KG1 (cell line): ENCODE results near the gene TCF7L1.
"Not testable (repeated sequence)": the region's sequence is repeated elsewhere in the genome, so short reads cannot be mapped to it uniquely, and the experiment has no call there.

Experiments used
- DNase-seq: peaks from one replicate; lab custom pipeline; 2025; lab: John Stamatoyannopoulos, UW

The TCF7L1 gene

DNA sequence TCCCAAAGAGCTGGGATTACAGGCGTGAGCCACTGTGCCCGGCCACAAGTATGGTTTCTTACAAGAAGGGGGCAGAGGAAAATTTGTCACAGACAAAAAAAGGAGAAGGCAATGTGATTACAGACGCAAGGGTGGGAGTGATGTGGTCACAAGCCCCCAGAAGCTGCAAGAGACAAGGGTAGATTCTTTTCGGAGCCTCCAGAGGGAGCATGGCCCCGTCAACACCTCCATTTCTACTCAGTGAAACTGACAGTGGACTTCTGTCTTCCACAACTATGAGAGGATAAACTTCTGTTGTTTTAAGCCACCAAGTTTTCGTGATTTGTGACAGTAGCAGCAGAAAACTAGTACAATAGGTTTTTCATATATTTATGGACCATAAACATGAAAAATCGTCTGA is 2.1 kb upstream of the TCF7L1 start:
- no peak for DNase-seq

- no peak for DNase-seq
Measured at GRCh38 chr2:85132397-85132796, 795 bp upstream of the TCF7L1 start.

GRCh38 chr2:85133751-85134254 is 611 bp downstream of the TCF7L1 start:
- no peak for DNase-seq

- no peak for DNase-seq
Measured at GRCh38 chr2:85134255-85134895, 1.2 kb downstream of the TCF7L1 start.

- DNase-seq, result no peak
Measured at GRCh38 chr2:85134896-85135659, 1.9 kb downstream of the TCF7L1 start.

GRCh38 chr2:85135660-85135914 is 2.4 kb downstream of the TCF7L1 start:
- DNase-seq, result no peak

DNA sequence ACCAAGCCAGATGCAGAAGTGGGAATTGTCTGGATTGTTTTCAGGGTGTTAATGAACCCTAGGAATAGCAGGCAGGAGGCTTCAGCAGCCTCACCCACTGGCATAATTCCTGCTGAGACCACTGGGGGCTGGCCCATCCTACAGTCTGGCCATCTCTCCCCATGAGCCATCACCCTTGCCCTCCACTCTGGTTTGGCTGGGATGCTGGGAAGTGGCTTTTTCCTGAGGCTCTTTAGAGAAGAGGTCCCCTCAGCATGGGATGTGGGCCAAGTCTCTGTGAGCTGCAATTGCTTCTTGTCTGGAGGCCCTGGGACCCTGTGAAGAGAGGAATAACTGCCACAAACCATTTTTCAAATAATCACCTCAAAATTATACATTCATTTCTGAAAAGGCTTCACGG is 4.0 kb downstream of the TCF7L1 start:
- no peak for DNase-seq

DNA sequence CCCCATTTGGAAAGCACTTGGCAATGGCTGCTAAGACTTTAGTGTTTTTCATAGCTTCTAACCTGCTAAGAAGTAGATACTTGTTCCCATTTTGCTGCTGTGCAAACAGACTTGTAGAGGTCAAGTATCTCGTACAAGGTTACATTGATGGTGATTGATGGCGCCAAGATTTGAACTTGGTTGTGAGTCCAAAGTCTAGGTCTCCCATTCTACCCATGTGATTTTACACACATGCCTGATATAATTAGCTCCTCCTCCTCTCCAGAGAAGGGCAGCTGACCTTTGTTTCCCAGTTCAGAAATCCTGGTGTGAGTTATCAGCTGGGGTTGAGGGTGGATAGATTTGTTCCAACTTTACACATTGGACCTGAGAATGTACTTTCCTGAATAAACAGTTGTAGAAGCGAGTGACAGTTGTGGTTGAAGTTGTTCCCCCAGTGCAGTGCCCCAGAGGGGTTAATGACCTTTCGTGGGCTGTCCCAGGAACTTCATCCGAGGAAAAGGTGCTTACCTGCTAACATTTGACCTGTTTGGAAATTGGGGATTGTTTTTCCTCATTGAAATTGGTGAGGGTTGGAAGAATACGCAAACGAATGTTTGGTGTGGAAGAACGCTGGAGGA is 10.4 kb downstream of the TCF7L1 start:
- no peak for DNase-seq

- DNase-seq, result no peak
Measured at GRCh38 chr2:85145116-85145820, 12.1 kb downstream of the TCF7L1 start.

- DNase-seq, result no peak
Measured at GRCh38 chr2:85148190-85148589, 15.0 kb downstream of the TCF7L1 start.

DNA sequence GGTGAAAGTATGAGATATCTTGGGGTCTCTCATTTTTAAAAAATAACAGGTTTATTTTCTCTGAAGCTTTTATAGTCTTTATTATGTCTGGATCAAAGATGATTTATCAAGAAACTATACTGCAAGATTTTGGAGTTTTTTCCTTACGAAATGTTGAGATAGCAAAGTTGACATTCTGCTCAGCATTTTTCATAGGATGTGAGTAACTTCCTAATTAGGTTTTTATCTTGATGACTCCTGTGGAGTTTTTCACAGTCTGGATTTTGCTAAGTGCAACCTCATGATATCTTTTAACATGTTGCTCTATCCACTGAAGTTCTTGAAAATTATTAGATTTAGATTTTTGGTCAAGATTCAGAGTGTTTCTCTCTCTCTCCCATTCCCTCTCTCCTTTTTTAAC is 17.8 kb downstream of the TCF7L1 start:
- no peak for DNase-seq

DNA sequence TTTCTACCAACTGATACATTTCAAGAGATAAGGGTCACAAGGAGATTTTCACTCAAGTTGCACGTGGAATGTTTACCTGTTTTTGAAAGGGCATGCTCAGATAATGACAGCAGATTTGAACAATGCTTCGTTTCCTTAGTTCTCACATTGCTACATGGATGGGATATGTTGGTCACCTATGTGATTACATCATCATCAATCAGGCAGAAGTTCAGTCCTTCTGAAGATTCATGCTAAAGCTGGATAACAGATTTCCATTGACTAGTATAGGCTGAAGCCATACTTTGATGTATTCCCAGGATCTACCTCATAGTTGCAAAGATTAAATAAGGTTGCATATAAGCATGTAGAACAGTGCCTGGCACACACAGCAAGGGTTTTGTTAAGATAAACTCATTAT is 19.7 kb downstream of the TCF7L1 start:
- no peak for DNase-seq

- no peak for DNase-seq
Measured at GRCh38 chr2:85154048-85154753, 21.0 kb downstream of the TCF7L1 start.

GRCh38 chr2:85155082-85155481 is 21.9 kb downstream of the TCF7L1 start:
- not testable (repeated sequence) for DNase-seq

DNA sequence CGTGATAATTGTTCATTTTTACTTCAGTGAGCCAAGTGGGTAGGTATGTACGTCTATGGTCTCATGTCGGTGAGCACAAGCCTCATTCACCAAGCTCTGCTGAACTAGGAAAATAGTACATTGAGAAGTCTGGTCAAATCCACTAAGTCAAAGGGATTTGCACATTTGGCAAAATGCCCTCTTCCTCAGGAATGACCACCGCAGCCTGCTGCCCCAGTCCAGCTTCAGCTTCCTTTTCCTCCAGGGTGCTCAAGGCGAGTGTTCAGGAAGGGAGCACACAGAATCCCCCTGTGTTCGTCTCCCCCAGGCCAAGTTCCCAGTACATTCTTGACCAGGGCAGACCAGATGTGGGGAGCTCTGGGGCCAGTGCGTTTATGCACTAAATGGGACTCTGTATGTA is 23.0 kb downstream of the TCF7L1 start:
- no peak for DNase-seq

DNA sequence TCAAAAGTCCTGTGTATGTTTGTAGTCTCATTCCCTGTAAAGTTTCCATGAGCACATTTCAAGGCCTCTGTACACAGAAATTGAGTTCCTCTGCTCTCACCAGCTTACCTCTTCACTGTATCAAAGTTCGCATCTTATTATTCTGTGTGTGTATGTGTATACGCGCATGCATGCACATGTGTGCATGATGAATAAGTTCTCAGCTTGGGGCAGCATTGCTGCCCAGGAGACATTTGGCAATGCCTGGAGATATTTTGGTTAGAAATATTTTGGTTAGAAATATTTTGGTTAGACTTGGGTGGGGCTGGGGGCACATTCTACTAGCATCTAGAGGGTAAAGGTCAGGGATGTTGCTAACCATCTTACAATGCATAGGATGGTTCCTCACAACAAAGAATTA is 23.4 kb downstream of the TCF7L1 start:
- DNase-seq, result no peak

DNA sequence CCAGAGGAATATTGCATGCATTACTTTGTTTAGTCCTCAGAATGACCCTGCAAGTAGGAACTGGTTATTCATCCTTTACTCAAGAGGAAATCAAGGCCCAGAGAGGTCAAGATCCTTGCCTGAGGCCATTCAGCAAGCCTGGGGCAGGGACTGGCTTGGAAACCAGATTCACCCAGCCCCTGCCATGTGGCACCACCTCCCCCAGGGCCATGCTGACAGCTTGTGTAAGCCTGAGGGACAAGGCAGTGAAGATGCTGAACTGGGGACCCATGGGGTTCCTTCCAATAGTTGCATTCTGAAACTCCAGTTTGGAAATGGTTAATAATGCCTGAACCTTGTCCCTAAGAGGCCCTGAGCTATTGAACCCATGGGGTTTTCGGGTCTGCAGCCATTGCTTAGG is 24.2 kb downstream of the TCF7L1 start:
- no peak for DNase-seq

DNA sequence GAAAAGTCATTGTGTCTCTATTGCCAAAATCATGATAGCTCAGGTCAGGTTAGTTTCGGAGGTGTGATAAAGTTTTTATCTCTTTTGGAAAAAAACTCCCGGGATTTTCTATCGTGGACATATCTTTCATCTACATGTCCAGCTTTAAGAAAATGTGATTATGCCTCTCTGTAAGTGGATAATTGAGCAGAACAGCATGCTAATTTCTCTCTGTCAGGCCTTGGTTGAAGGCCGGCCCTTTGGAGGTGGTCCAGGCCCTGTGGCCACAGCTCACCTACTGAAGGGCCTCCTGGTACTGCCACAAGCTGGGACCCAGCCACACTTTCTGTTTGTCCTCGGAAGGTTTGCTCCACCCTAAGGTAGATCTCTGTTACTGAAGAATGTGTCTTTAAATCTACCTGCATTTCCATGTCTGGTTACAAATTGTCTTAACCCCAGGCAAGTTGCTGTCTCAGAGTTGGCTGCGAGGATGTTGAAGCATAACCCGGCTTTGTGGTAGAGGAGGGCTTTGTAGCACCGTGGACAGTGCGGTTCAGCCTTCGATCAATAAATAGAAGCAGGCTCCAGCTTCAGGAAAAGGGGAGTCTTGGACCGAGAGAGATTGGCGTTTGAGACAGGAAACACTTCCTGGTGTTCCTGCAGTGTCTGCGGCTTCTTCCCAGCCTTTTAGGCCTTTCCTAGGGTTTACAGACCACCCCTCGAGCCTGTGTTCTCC is 25.5 kb downstream of the TCF7L1 start:
- no peak for DNase-seq

GRCh38 chr2:85159589-85159988 is 26.4 kb downstream of the TCF7L1 start:
- DNase-seq, result no peak

- no peak for DNase-seq
Measured at GRCh38 chr2:85160966-85161960, 28.1 kb downstream of the TCF7L1 start.
